Cardiac muscle cell (in vitro differentiated cells and primary cell): ENCODE measurements around the gene ZNF546. TPM values are rescaled to one million over a fixed set of nuclear protein-coding genes. Genes with fewer than 3 reads are reported as not detected.

Source experiments
- DNase-seq, 2 donors: peaks; one replicate each; pipeline versions ENCODE4 v3.0.0 to v3.0.0-alpha.2; 2010 to 2017; ENCODE audit warnings: low read depth in 1 of 2, low spot score in 1 of 2
- H3K27ac ChIP-seq: fragments of 200-600 bp; sonication (generic); 2 replicates; pipeline ENCODE4 v1.5.1; 2016
- H3K27me3 ChIP-seq: fragments of 200-600 bp; sonication (generic); 2 replicates; pipeline ENCODE4 v1.6.0; 2016; ENCODE audit warnings: control low read depth
- H3K36me3 ChIP-seq: fragments of 200-600 bp; sonication (generic); 2 replicates; pipeline ENCODE4 v1.5.1; 2016; ENCODE audit warnings: control low read depth
- H3K4me1 ChIP-seq: fragments of 200-600 bp; sonication (generic); 2 replicates; pipeline ENCODE4 v1.8.1; 2017; ENCODE audit warnings: low read depth, mild to moderate bottlenecking, mixed run types
- H3K4me3 ChIP-seq: fragments of 200-600 bp; sonication (generic); 2 replicates; pipeline ENCODE4 v1.5.1; 2016; ENCODE audit warnings: mild to moderate bottlenecking
- H3K9me3 ChIP-seq: fragments of 200-600 bp; sonication (generic); 2 replicates; pipeline ENCODE4 v1.5.1; 2017; ENCODE audit warnings: low read depth, mild to moderate bottlenecking, control low read depth
- CTCF ChIP-seq: IDR thresholded peaks from 2 replicates; pipeline ENCODE4 v1.5.1; 2012; ENCODE audit warnings: low read depth, mild to moderate bottlenecking, low read length
- polyA plus RNA-seq: library from polyadenylated mRNA; unstranded; fragments of >200 nt; fragmentation: Nextera tagmentation; extraction: Ambion mirVana; gene quantifications from 2 replicates; pipeline ENCODE4 v1.2.1, GENCODE V29; 2016
- total RNA-seq: library from RNA; depleted of rRNA; stranded (reverse); fragments of >200 nt; gene quantifications from 2 replicates; pipeline ENCODE4 v1.2.3, GENCODE V29; 2016

The ZNF546 gene
- total and polyA plus RNA-seq, 2 experiments from 2014 or later: 3.2 to 8.6 TPM

GRCh38 chr19:39994361-39994760 lies 2.5 kb upstream of the ZNF546 start:
- TF ChIP-seq CTCF: no peak
- no peaks in the 10 kb centered on the region for H3K9me3 ChIP-seq
- peaks cover 4% of the 10 kb centered on the region for H3K4me1 ChIP-seq
- H3K4me3 ChIP-seq: no peak overlapping the region
- no peaks in the 10 kb centered on the region for H3K36me3 ChIP-seq
- no peak overlapping the region for H3K27ac ChIP-seq
- no peak for DNase-seq
- H3K27me3 ChIP-seq: no peaks in the 10 kb centered on the region

- no peak for TF ChIP-seq CTCF
- no peaks in the 10 kb centered on the region for H3K27me3 ChIP-seq
- peaks cover 4% of the 10 kb centered on the region for H3K4me1 ChIP-seq
- peak overlapping the region; percentile 87 for H3K4me3 ChIP-seq
- no peak overlapping the region for H3K27ac ChIP-seq
- H3K9me3 ChIP-seq: no peaks in the 10 kb centered on the region
- DNase-seq: no peak
- no peaks in the 10 kb centered on the region for H3K36me3 ChIP-seq
Measured at GRCh38 chr19:39995794-39996193, 1.1 kb upstream of the ZNF546 start.

GRCh38 chr19:39996218-39996810 lies 546 bp upstream of the ZNF546 start:
- no peak for TF ChIP-seq CTCF
- H3K27me3 ChIP-seq: no peaks in the 10 kb centered on the region
- H3K9me3 ChIP-seq: no peaks in the 10 kb centered on the region
- no peaks in the 10 kb centered on the region for H3K36me3 ChIP-seq
- H3K4me3 ChIP-seq: peak overlapping the region; percentile 87
- peak; percentile 22 to 64 for DNase-seq
- H3K27ac ChIP-seq: peak overlapping the region; percentile 72
- H3K4me1 ChIP-seq: peaks cover 4% of the 10 kb centered on the region

GRCh38 chr19:39997638-39998216 lies 867 bp downstream of the ZNF546 start:
- Histone ChIP-seq H3K4me1 (peaks cover 4% of the 10 kb centered on the region), H3K36me3 (no peaks in the 10 kb centered on the region), H3K27ac (peak overlapping the region; percentile 72), H3K4me3 (peak overlapping the region; percentile 87), H3K27me3 (no peaks in the 10 kb centered on the region), H3K9me3 (no peaks in the 10 kb centered on the region)
- TF ChIP-seq CTCF: no peak
- DNase-seq: peak in 1 of 2 donors; percentile 24

GRCh38 chr19:39998501-39998900 lies 1.6 kb downstream of the ZNF546 start:
- DNase-seq: no peak
- H3K36me3 ChIP-seq: no peaks in the 10 kb centered on the region
- no peak overlapping the region for H3K27ac ChIP-seq
- TF ChIP-seq CTCF: no peak
- H3K4me3 ChIP-seq: no peak overlapping the region
- no peaks in the 10 kb centered on the region for H3K27me3 ChIP-seq
- H3K9me3 ChIP-seq: no peaks in the 10 kb centered on the region
- H3K4me1 ChIP-seq: peaks cover 4% of the 10 kb centered on the region
